Measurements from ENCODE around the gene PLCB4.

- TF ChIP-seq, protein P1, sequence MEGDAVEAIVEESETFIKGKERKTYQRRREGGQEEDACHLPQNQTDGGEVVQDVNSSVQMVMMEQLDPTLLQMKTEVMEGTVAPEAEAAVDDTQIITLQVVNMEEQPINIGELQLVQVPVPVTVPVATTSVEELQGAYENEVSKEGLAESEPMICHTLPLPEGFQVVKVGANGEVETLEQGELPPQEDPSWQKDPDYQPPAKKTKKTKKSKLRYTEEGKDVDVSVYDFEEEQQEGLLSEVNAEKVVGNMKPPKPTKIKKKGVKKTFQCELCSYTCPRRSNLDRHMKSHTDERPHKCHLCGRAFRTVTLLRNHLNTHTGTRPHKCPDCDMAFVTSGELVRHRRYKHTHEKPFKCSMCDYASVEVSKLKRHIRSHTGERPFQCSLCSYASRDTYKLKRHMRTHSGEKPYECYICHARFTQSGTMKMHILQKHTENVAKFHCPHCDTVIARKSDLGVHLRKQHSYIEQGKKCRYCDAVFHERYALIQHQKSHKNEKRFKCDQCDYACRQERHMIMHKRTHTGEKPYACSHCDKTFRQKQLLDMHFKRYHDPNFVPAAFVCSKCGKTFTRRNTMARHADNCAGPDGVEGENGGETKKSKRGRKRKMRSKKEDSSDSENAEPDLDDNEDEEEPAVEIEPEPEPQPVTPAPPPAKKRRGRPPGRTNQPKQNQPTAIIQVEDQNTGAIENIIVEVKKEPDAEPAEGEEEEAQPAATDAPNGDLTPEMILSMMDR (IDR thresholded peaks at IDR 0.05) = no peak
- TF ChIP-seq EP300 (IDR thresholded peaks at IDR 0.05) (no peak), POLR2A (IDR thresholded peaks at IDR 0.05) (no peak)
These were observed 231.2 kb downstream of the PLCB4 start for GRCh38 chr20:9300080-9300479.
